Skin epidermis (tissue), 12 donors: ENCODE data around the gene NDUFA6.
"Not testable (repeated sequence)": the region's sequence is repeated elsewhere in the genome, so short reads cannot be mapped to it uniquely, and the experiment has no call there.

Experiments used
- H3K27ac ChIP-seq, 21 experiments: fragments of 200-600 bp; sonication (generic) in 11 of 21; one replicate each; pipeline ENCODE4 v1.5.0; 2020; ENCODE audit warnings: mild to moderate bottlenecking in 3 of 21, inconsistent platforms in 2 of 21, moderate library complexity in 2 of 21
- H3K4me3 ChIP-seq, 7 experiments: fragments of 200-600 bp; sonication (generic) in 2 of 7; one replicate each; pipeline ENCODE4 v1.5.0; 2020; ENCODE audit warnings: inconsistent platforms in 2 of 7, mild to moderate bottlenecking in 2 of 7, moderate library complexity in 1 of 7

The NDUFA6 gene

GRCh38 chr22:42090596-42091454, at the start of gene NDUFA6:
Gene NDUFA6, minus strand, starts transcription at chr22:42090772. Its CDS starts 28 bp downstream, at chr22:42090744.
- H3K4me3 ChIP-seq = peak within 1 kb of the TSS; percentile 66 to 95 (median 85)
- H3K27ac ChIP-seq = peak within 1 kb of the TSS; percentile 41 to 99 (median 94)

GRCh38 chr22:42140153-42140552, 49.6 kb upstream of the NDUFA6 start:
- H3K4me3 ChIP-seq, H3K27ac ChIP-seq: not testable (repeated sequence)

- H3K4me3 ChIP-seq, H3K27ac ChIP-seq: not testable (repeated sequence)
Measured at GRCh38 chr22:42139508-42139907, 48.9 kb upstream of the NDUFA6 start.

GRCh38 chr22:42138972-42139371, 48.4 kb upstream of the NDUFA6 start:
- no peak overlapping the region for H3K27ac ChIP-seq
- H3K4me3 ChIP-seq = no peak overlapping the region

- H3K27ac ChIP-seq = no peak overlapping the region
- H3K4me3 ChIP-seq = no peak overlapping the region
Measured at GRCh38 chr22:42138122-42138770, 47.7 kb upstream of the NDUFA6 start.

GRCh38 chr22:42135688-42136087, 45.1 kb upstream of the NDUFA6 start:
- not testable (repeated sequence) for H3K27ac ChIP-seq, H3K4me3 ChIP-seq

- Histone ChIP-seq H3K4me3 (peak overlapping the region in 1 of 7 experiments; percentile 11), H3K27ac (peak overlapping the region in 3 of 21 experiments; percentile 8 to 21 (median 14))
Measured at GRCh38 chr22:42134100-42135020, 43.8 kb upstream of the NDUFA6 start.

GRCh38 chr22:42132457-42132856, 41.9 kb upstream of the NDUFA6 start:
- no peak overlapping the region for H3K27ac ChIP-seq
- H3K4me3 ChIP-seq = no peak overlapping the region

- no peak overlapping the region for H3K4me3 ChIP-seq
- H3K27ac ChIP-seq = no peak overlapping the region
Measured at GRCh38 chr22:42131562-42131961, 41.0 kb upstream of the NDUFA6 start.

- H3K4me3 ChIP-seq, H3K27ac ChIP-seq: not testable (repeated sequence)
Measured at GRCh38 chr22:42130639-42131431, 40.3 kb upstream of the NDUFA6 start, which contains the start of gene CYP2D6. Gene CYP2D6, minus strand, starts transcription at chr22:42130810. Its CDS starts 19 bp downstream, at chr22:42130791.

- not testable (repeated sequence) for H3K27ac ChIP-seq
Measured at GRCh38 chr22:42130182-42130581, 39.6 kb upstream of the NDUFA6 start.

GRCh38 chr22:42128776-42129694, 38.5 kb upstream of the NDUFA6 start:
- not testable (repeated sequence) for H3K27ac ChIP-seq, H3K4me3 ChIP-seq

More at GRCh38 chr22:42130182-42130581, 39.6 kb upstream of the NDUFA6 start:
- H3K4me3 ChIP-seq = not testable (repeated sequence)

GRCh38 chr22:42128007-42128406, 37.4 kb upstream of the NDUFA6 start:
- not testable (repeated sequence) for H3K27ac ChIP-seq, H3K4me3 ChIP-seq

- Histone ChIP-seq H3K27ac (no peak overlapping the region), H3K4me3 (no peak overlapping the region)
Measured at GRCh38 chr22:42127606-42128005, 37.0 kb upstream of the NDUFA6 start.

- H3K27ac ChIP-seq, H3K4me3 ChIP-seq: not testable (repeated sequence)
Measured at GRCh38 chr22:42123529-42123928, 33.0 kb upstream of the NDUFA6 start.

- H3K27ac ChIP-seq = peak overlapping the region in 8 of 21 experiments; percentile 2 to 79 (median 37)
- H3K4me3 ChIP-seq = not testable (repeated sequence)
Measured at GRCh38 chr22:42120231-42121021, 29.9 kb upstream of the NDUFA6 start.

- Histone ChIP-seq H3K4me3 (no peak overlapping the region), H3K27ac (no peak overlapping the region)
Measured at GRCh38 chr22:42116848-42117424, 26.4 kb upstream of the NDUFA6 start.
